GM21576 (cell line): ENCODE results near the gene FBN1.

Experiments
- ATAC-seq: cut with Tn5 transposase; IDR thresholded peaks from one replicate; pipeline ENCODE4 v1.9.1; 2021; ENCODE audit warnings: mild to moderate bottlenecking, moderate library complexity; ENCODE audit not compliant: unreplicated experiment

FBN1 gene

DNA sequence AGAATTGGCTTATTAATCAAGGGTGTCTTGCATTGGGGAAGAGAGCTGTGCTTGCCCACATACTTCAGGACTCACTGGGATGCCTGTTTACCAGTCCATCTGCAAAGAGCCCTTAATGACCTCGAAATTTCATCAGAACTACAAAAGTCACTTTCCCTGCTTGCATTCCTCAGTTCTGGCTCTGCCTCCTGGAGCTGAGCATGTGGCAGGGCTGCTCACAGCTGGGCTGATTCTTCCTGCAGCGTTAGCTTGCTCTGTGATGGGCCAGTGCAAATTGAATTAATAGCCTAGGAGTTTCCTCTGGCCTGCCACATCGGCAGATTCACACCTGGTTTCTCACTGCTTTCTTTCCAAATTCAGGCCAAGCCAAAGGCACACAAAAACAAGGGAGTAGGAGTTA is 205.4 kb downstream of the FBN1 start:
- no peak for ATAC-seq

- ATAC-seq: no peak
These were observed 208.3 kb downstream of the FBN1 start for GRCh38 chr15:48437178-48437577.

DNA sequence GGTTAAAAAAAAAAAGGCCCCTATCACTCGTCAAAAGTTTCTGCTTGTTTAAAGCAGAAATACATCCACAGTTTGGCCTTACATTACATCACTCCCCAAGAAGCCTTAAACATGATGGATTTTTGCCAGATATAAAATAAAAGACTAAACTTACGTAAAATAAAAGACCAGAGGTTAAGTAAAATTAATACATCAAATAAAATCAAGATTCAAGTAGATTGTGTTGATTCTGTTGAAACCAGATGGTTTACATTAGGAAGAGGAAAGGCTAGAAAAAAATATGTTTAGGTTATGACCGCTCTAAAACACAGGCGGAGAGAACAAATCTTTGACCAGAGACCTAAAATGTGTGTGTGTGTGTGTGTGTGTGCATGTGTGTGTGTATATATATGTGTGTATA is 210.2 kb downstream of the FBN1 start:
- ATAC-seq: no peak

GRCh38 chr15:48433226-48433886 is 212.2 kb downstream of the FBN1 start:
- no peak for ATAC-seq

DNA sequence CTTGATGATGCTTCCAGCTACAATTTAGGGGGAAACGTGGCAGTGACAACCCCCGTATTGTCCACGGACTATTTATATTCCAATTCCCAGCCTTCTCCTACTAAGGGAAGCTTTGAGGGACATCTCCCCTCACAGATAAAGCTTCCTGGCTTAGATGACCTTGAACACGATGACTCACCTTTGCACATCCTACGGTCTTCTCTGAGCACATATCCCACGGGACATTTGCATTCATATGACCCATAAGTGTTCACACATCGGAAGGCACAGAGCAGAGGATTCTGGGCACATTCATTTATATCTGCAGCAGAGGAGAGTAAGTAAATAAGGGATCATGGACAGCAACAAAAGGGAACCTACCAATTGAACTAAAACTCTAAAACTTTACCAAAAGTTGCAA is 212.8 kb downstream of the FBN1 start:
- no peak for ATAC-seq

DNA sequence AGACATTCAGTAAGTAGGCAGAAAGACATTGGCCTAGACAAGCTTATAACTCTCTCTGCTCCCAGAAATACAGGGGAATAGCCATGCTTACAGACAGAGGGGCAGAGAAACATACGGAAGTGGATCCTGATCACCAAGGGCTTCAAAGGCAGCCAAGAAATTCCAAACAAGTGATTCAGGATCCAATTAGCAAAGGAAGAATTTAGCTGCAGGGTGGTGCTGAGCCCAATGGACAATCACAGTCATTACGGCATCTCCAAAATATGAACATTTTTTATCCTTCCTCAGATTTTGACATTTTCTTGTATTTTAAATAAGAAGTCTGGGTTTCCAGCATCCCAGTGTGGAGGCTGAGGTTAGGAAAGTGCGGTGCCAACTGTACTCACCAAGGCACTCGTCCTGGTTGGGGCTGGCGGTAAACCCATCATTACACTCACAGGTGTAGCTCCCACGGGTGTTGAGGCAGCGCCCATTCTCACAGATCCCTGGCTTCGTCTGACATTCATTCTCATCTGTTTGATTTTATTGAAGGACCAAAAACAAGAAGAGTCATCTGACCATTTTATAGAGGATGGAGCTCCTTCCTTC is 217.5 kb downstream of the FBN1 start:
- no peak for ATAC-seq

DNA sequence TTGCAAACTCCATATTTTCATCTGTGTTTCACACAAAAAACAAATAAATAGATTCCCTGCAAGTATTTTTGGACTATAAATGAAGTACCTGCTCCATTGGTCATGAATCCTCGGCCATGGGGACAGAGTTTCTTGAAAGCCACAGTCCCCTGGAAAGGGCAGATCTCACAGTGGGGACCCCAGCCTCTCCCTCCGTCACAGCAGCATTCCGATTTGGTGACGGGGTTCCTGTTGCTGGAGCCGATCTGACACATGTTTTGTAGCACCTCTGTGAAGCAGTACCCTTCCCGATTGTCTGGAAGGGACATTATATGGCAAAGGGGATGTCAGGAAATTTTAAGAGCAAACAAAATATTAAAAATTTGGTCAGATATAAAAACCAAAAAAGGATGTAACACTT is 218.0 kb downstream of the FBN1 start:
- no peak for ATAC-seq

GRCh38 chr15:48426941-48427340 is 218.6 kb downstream of the FBN1 start:
- ATAC-seq: no peak

DNA sequence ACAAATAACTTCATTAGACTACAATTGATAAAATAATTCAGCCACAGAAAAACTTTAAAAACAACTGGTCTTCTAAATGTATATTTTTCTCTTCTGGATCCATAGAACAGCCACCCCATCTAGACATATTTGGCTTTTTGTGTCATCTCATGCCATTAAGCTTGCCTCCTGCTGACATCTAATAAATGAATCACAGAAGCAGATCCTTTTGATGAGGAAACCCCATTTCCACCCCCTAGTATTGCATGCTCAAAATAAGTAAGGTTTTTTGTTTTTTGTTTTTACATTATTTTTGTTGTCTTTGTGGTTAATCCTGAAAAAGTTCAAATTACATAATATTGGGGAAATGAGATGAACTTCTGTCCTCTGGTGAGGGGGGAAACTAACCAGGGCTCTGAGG is 219.5 kb downstream of the FBN1 start:
- ATAC-seq: no peak

DNA sequence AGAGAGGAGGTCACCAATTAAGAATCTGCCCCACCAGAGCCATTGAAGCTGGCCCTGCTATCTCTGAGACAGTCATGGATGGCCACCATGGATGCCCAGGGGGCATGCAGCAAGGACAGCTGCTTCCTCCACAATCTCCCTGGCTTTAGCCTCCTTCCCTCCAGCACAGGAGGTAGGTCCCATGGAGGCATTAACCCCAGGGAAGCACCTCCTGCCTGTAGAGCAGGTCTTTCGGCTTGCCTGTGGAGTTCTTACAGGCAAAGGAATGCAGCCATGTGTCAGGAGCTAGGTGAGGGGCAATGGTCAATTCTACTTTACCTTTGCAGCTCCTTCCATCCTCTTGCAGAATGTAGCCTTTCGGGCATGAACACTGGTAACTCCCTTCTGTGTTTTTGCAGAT is 220.5 kb downstream of the FBN1 start:
- ATAC-seq: no peak

- no peak for ATAC-seq
These were observed 221.5 kb downstream of the FBN1 start for GRCh38 chr15:48423896-48424475.

DNA sequence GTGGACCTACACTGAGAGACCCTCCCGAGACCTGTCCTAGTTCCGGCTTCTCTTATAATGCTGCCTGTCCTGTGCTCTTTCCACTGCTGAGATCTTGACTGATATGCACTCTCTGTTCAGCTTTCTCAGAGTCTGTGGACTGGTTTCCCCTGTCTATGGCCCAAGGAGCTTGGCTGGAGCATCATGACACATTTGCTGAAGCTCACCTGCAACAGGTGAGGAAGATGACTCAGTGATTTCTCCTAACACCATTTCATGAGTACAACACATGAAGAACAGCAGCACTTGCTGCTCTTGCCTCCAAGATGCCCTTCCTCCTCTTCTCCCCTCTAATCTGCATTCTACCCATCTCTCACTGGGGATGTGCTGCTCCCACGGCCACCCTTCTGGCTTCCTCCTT is 222.2 kb downstream of the FBN1 start:
- no peak for ATAC-seq

GRCh38 chr15:48422401-48422800 is 223.1 kb downstream of the FBN1 start:
- no peak for ATAC-seq

DNA sequence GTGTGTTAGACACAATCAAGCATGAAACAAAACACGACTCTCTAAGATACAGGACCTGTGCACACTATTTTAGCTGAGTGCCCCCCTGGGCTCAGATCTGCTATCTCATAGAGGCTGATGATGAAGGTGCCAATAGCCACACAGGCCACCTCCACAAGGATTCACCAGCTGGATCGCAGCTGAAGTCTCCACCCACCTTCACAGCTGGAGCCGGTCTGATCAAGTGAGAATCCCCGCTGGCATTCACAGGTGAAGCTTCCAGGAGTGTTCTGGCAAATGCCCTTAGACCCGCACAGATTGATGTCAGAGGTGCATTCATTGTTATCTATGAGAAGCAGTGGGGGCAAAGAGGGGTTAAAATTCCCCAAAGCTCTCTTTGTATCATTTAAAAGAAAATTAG is 224.1 kb downstream of the FBN1 start:
- ATAC-seq: no peak

DNA sequence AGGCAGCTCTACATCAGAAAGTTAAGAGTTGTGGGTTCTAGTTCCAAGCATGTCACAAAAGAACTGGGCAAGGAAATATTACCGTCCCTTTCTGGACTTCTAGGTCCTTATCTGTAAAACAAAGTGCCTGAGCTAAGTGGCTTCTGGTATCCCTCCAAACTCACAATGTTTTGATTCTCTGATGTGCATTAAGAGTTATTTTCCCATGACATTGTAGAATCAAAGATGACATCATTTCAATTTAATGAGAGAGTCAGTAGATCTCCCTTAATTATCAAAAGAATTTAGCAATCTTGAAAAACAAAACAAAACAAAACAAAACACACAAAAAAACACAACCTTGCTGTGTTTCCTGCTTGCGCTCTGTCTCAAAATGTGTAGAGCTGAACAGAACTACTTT is 225.6 kb downstream of the FBN1 start:
- no peak for ATAC-seq

DNA sequence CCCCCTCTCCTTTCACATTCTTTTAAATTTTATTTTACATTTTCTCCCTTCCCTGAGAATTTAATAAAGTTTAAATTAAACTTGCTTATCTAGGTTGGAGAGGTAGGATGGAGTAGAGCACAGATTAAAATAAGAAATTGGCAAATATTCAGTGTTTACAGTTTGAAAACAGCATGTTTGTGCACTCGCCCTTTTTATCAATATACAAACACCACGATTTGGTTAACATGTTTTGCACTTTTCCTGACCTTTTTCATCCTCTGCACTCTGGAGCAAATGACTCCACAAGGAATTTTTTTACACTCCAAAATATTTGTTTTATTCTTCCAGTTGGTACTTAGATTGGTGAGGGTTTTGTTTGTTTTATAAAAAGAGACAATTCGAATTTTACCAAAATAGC is 227.2 kb downstream of the FBN1 start:
- no peak for ATAC-seq

- no peak for ATAC-seq
These were observed 229.2 kb downstream of the FBN1 start for GRCh38 chr15:48416301-48416700.

- ATAC-seq: no peak
These were observed 230.2 kb downstream of the FBN1 start for GRCh38 chr15:48415036-48415886.

GRCh38 chr15:48414015-48414414 is 231.5 kb downstream of the FBN1 start:
- no peak for ATAC-seq

- ATAC-seq: no peak
These were observed 232.2 kb downstream of the FBN1 start for GRCh38 chr15:48413304-48413703.

DNA sequence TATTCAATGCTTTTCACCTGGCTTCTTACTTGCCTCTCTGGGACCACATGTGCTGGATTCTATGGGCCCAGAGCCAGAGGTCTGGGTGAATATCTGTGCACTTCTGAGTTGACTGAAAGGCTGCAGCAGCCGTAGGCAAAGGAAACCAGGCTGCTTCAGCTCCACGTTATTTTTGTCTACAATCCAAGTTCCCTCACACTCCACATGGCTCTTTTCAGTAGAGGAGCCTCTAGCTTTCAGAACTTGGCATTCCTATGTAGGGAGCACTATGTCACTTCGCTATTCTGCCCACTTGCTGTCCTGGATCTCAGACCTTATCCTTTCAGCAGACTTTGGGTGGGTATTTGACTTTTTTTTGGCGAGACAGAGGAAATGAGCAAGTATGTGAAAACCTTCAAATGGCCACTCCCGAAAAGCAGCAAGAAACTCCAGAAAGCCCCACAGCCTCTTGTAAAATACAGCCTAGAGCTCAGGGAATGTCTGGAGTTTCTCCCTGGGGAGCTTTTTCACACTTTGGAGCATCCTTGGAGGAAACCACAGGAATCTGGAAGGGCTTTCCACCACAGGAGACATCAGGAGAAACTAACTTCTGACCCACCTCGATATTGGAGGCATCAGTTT is 233.4 kb downstream of the FBN1 start:
- no peak for ATAC-seq
